Stimulated activated CD8-positive, alpha-beta memory T cell treated with anti-CD3 and anti-CD28 coated beads, Interleukin-7, amount 100 ng/mL, for 48 hours (primary cell): ENCODE results near the gene RNF180.
"Not testable (repeated sequence)": the region's sequence is repeated elsewhere in the genome, so short reads cannot be mapped to it uniquely, and the experiment has no call there.

ENCODE experiments used
- DNase-seq, 2 donors: peaks; one replicate each; pipeline ENCODE4 v3.0.0-alpha.2; 2020; ENCODE audit warnings: low read depth in 1 of 2; ENCODE audit errors: extremely low read depth in 1 of 2

Gene RNF180

DNA sequence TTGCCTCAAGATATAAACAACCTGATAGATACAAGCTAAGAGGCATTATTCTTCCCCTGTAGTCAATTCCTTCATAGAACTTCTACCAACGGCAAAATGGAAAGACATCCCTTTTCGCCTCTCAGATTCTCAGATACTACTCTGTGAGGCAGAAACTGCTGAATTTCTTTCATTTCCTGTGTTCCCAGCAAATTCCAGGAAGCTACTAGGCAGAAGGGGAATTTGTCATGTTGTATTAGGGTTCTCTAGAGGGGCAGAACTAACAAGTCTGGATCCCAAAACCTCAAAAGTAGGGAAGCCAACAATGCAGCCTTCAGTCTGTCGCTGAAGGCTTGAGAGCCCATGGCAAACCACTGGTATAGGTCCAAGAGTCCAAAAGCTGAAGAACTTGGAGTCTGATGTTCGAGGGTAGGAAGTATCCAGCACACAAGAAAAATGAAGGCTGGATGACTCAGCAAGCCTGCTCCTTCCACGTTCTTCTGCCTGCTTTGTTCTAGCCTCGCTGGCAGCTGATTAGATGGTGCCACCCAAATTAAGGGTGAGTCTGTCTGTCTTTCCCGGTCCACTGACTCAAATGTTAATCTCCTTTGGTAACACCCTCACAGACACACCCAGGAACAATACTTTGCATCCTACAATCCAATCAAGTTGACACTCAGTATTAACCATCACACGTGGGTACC lies 15.2 kb downstream of the RNF180 start:
- no peak for DNase-seq

- no peak for DNase-seq
These were observed 15.8 kb downstream of the RNF180 start for GRCh38 chr5:64181440-64181839.

- DNase-seq = no peak
These were observed 18.3 kb downstream of the RNF180 start for GRCh38 chr5:64183956-64184355.

GRCh38 chr5:64184832-64185231 lies 19.2 kb downstream of the RNF180 start:
- no peak for DNase-seq

DNA sequence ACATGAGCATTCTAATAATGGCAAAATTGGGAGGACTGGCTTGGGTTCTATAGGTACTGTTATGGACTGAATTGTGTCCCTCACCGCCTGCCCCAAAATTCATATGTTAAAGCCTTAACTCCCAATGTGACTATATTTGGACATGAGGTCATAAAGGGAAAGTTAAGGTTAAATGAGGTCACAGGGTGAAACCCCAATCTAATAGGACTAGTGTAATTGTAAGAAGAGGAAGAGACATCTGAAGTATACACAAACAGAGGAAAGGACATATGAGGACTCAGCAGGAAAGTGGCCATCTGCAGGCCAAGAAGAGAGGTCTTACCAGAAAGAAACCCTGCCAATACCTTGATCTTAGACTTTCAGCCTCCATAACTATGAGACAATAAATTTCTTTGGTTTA lies 23.1 kb downstream of the RNF180 start:
- no peak for DNase-seq

GRCh38 chr5:64190562-64191306 lies 25.1 kb downstream of the RNF180 start:
- no peak for DNase-seq

GRCh38 chr5:64195981-64196380 lies 30.3 kb downstream of the RNF180 start:
- DNase-seq = no peak

GRCh38 chr5:64199425-64199824 lies 33.8 kb downstream of the RNF180 start:
- DNase-seq = no peak

- no peak for DNase-seq
These were observed 36.4 kb downstream of the RNF180 start for GRCh38 chr5:64201996-64202395.

DNA sequence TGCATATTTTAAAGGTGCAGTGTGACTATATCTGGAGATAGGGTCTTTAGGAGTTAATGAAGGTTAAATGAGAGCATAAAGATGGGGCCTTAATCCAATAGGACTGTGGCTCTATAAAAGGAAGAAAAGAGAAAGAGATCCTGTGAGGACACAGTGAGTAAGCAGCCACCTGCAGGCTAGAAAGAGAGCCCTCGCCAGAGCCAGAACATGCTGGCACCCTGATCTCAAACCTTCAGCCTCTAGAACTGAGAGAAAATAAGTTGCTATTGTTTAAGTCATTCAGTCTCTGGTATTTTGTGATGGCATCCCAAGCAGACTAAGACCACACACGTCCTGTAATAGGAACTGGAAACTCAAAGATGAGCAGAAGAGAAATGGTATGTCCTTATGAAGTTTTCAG lies 41.0 kb downstream of the RNF180 start:
- DNase-seq = no peak

DNA sequence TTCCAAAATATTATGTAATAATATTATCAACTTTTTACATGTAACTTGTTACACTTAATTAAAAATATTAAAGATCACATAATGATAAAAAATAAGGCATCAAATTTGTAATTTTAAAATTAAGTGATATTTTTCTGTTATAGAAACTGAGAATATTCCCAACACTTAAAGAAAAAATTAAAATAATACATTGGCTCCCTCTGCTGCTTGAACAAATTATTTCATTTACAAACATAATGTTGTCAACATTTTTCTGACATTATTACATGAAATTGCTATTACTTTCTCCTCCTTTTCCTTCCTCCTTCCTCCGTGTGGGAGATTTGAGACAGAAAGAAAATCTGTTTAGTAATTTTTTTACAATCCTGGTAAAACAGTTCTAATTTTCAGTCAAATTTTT lies 42.3 kb downstream of the RNF180 start:
- DNase-seq = no peak

DNA sequence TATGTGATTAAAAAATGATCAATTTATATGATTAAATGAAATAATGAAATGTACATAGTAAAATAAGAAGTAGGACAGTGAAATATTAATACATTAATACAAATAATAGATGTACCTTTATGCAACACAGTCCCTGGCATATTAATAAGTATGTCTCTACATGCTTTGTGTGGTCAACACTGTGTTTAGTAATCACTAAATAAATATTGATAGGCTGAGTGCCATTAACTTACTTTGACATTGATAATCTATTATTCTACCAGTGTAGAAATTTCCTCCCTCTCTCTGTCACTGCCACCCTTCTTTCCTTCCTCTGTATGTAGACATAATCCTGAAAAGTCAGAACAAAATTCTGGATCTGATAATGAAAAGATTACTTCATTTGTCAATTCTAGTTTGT lies 43.7 kb downstream of the RNF180 start:
- DNase-seq = no peak

DNA sequence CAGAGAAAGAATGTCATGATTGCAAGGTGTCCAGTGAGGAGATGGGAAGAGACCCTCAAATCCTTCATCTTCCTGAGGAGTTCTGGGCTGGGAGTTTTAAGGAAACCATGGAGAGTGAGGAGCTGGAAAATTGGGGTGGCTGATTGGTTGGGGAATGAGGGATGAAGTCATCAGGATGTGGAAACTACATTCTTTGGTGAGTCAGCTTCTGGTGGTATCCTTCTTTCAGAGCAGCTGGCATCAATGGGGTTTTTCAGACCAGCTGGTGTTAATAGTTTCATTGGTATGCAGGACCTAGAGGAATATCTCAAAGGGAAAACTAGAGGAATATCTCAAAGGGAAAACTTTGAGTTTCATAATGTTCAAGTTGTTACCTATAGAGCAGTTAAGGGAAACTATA lies 45.2 kb downstream of the RNF180 start:
- no peak for DNase-seq

- no peak for DNase-seq
These were observed 47.4 kb downstream of the RNF180 start for GRCh38 chr5:64213011-64213410.

DNA sequence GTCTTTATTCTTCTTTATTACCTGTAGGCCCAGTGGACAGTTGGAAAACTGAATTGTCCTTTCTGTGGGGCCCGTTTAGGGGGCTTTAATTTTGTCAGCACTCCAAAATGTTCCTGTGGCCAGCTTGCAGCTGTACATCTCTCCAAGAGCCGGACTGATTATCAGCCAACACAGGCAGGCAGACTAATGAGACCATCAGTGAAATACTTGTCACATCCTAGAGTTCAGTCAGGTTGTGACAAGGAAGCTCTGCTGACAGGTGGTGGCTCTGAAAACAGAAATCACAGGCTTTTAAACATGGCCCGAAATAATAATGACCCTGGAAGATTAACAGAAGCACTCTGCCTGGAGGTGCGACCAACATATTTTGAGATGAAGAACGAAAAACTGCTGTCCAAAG lies 47.9 kb downstream of the RNF180 start:
- DNase-seq = no peak

- DNase-seq = no peak
These were observed 48.5 kb downstream of the RNF180 start for GRCh38 chr5:64214132-64214531.

DNA sequence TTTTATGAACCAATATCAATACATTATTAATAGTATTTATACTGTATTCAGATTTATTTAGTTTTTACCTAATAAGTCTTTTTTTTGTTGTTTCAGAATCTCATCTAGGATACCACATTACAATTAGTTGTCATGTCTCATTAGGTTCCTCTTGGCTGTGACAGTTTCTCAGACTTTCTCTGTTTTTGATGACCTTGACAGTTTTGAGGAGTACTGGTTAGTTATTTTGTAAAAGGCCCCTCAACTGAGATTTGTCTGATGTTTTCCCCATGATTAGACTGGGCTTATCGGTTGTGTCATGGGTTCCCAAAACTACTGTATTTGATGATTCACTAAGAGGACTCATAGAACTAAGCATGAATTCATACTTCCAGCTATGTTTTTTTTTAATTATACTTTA lies 56.3 kb downstream of the RNF180 start:
- DNase-seq = no peak

DNA sequence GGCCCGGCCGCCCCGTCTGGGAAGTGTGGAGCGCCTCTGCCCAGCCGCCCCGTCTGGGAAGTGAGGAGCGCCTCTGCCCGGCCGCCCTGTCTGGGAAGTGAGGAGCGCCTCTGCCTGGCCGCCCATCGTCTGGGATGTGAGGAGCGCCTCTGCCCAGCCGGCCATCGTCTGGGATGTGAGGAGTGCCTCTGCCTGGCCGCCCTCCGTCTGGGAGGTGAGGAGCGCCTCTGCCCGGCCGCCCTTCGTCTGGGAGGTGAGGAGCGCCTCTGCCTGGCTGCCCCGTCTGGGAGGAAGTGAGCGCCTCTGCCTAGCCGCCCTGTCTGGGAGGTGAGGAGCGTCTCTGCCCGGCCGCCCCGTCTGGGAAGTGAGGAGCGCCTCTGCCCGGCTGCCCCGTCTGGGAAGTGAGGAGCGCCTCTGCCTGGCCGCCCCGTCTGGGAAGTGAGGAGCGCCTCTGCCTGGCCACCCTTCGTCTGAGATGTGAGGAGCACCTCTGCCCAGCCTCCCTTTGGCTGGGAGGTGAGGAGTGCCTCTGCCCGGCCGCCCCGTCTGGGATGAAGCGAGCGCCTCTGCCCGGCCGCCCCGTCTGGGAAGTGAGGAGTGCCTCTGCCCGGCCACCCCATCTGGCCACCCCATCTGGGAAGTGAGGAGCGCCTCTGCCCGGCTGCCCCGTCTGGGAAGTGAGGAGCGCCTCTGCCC lies 59.8 kb downstream of the RNF180 start:
- DNase-seq = not testable (repeated sequence)

DNA sequence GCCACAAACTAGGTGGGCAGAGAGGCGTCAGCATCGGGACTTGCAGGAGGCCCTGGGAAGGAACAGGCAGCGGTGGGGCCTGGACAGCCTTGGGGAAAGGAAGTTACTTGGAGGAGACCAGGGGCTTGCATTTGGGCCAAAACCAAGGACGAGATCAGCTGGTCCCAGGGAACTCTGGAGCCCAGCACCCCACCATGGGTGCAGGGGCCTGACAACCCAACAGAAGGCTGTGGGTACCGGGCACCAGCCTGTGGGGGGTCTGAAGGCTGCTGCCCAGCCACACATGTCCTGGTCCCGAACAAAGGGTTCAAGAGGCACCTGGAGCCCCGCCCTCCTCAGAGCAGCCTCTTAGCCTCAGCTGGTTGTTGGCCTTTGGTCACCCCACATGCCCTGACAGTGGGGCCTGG lies 61.5 kb downstream of the RNF180 start:
- not testable (repeated sequence) for DNase-seq

GRCh38 chr5:64229163-64229774 lies 63.6 kb downstream of the RNF180 start:
- no peak for DNase-seq

DNA sequence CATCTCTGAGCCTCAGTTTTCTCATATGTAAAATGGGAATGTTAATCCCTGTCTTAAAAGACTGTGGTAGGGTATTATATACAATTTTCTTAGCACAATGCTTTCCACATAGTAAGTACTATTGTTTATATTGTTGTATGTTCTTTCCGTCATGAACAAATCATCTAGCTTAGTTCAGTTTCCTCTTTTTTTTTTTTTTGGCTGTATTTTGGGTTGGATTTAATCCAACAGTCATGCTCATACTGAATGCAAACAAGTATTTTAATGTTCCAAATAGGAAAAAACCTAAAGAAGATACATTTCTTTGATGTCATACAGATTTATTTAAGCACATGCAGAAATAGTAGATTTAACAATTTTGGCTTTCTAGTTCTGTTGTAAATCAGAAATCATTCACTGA lies 95.1 kb downstream of the RNF180 start:
- no peak for DNase-seq

DNA sequence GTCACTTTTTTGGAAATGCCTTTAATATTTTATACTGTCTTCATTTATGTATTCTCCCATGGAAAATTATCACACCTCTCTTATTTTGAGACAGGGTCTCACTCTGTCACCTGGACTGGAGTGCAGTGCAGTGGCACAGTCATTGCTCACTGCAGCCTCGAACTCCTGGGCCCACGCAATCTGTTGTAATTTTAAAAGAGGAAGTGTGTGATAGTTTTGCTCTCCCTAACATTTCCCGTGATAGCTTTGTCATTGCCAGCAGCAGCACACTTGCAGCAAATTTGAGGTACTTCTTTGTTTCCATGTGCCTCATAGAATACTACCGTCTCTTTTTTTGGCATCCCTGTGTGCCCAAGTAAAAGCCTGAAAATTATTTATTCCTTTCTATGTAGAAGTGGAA lies 103.5 kb downstream of the RNF180 start:
- no peak for DNase-seq
